Glutamatergic neuron (in vitro differentiated cells): Measurements from ENCODE around the gene FBN3. TPM values are rescaled to one million over a fixed set of nuclear protein-coding genes. Genes with fewer than 3 reads are reported as not detected.

Experiments used
- DNase-seq: peaks from one replicate; pipeline ENCODE4 v3.0.0; 2022
- H3K27ac Mint-ChIP-seq: one replicate; pipeline ENCODE4 v1.8.0; 2020; ENCODE audit warnings: mild to moderate bottlenecking, mixed read lengths, inconsistent platforms; ENCODE audit not compliant: unreplicated experiment
- H3K27me3 Mint-ChIP-seq: one replicate; pipeline ENCODE4 v1.8.0; 2020; ENCODE audit warnings: mild to moderate bottlenecking, moderate library complexity, mixed read lengths, inconsistent platforms; ENCODE audit not compliant: unreplicated experiment
- H3K36me3 Mint-ChIP-seq: one replicate; pipeline ENCODE4 v1.8.0; 2020; ENCODE audit warnings: mild to moderate bottlenecking, mixed read lengths, inconsistent platforms; ENCODE audit not compliant: unreplicated experiment
- H3K4me1 Mint-ChIP-seq: one replicate; pipeline ENCODE4 v1.8.0; 2020; ENCODE audit warnings: mild to moderate bottlenecking, low read depth, mixed read lengths, inconsistent platforms; ENCODE audit not compliant: unreplicated experiment
- H3K4me3 Mint-ChIP-seq: one replicate; pipeline ENCODE4 v1.8.0; 2020; ENCODE audit warnings: mild to moderate bottlenecking, mixed read lengths, inconsistent platforms; ENCODE audit not compliant: unreplicated experiment
- H3K9me3 Mint-ChIP-seq: one replicate; pipeline ENCODE4 v1.8.0; 2020; ENCODE audit warnings: mild to moderate bottlenecking, moderate library complexity, mixed read lengths, inconsistent platforms; ENCODE audit not compliant: unreplicated experiment
- CTCF ChIP-seq: fragments of 200-600 bp; sonication (generic); IDR thresholded peaks from one replicate; pipeline ENCODE4 v1.5.0; 2021; ENCODE audit not compliant: partially characterized antibody, unreplicated experiment
- total RNA-seq: library from RNA; stranded (reverse); fragmentation: NEBNext Ultra II Directional; extraction: Animal tissue kit (Norgen Biotek cat#: 25700); gene quantifications from one replicate; pipeline ENCODE4 v1.2.1, GENCODE V29; 2021; ENCODE audit not compliant: unreplicated experiment

Gene FBN3
- total RNA-seq, 1 donor from 2014 or later, result 18.3 TPM

- no peaks in the 10 kb centered on the region for H3K36me3 Mint-ChIP-seq
Observed at GRCh38 chr19:8050274-8051096, 98.9 kb downstream of the FBN3 start.

GRCh38 chr19:8046569-8047165 lies 102.7 kb downstream of the FBN3 start:
- no peak for DNase-seq
- H3K4me3 Mint-ChIP-seq, result no peak overlapping the region
- TF ChIP-seq CTCF, result no peak
- no peaks in the 10 kb centered on the region for H3K9me3 Mint-ChIP-seq
- H3K27ac Mint-ChIP-seq, result no peak overlapping the region
- peaks cover 2% of the 10 kb centered on the region for H3K27me3 Mint-ChIP-seq
- H3K36me3 Mint-ChIP-seq, result no peaks in the 10 kb centered on the region
- no peaks in the 10 kb centered on the region for H3K4me1 Mint-ChIP-seq

More at GRCh38 chr19:8050274-8051096, 98.9 kb downstream of the FBN3 start:
- H3K4me3 Mint-ChIP-seq, result no peak overlapping the region
- DNase-seq, result peak; percentile 91
- no peak for TF ChIP-seq CTCF
- H3K4me1 Mint-ChIP-seq, result no peaks in the 10 kb centered on the region
- H3K27me3 Mint-ChIP-seq, result peaks cover 2% of the 10 kb centered on the region
- H3K27ac Mint-ChIP-seq, result no peak overlapping the region
- no peaks in the 10 kb centered on the region for H3K9me3 Mint-ChIP-seq

- no peaks in the 10 kb centered on the region for H3K36me3 Mint-ChIP-seq
- H3K9me3 Mint-ChIP-seq, result no peaks in the 10 kb centered on the region
- no peak for DNase-seq
- H3K4me1 Mint-ChIP-seq, result no peaks in the 10 kb centered on the region
- peaks cover 5% of the 10 kb centered on the region for H3K27me3 Mint-ChIP-seq
- H3K4me3 Mint-ChIP-seq, result no peak overlapping the region
- H3K27ac Mint-ChIP-seq, result no peak overlapping the region
- TF ChIP-seq CTCF, result no peak
Observed at GRCh38 chr19:8045872-8046568, 103.4 kb downstream of the FBN3 start.

GRCh38 chr19:8044018-8044417 lies 105.4 kb downstream of the FBN3 start:
- Mint-ChIP-seq H3K4me3 (no peak overlapping the region), H3K36me3 (no peaks in the 10 kb centered on the region), H3K27me3 (peaks cover 5% of the 10 kb centered on the region), H3K27ac (no peak overlapping the region), H3K9me3 (no peaks in the 10 kb centered on the region), H3K4me1 (no peaks in the 10 kb centered on the region)
- no peak for TF ChIP-seq CTCF
- DNase-seq, result no peak

- H3K9me3 Mint-ChIP-seq, result no peaks in the 10 kb centered on the region
- peaks cover 5% of the 10 kb centered on the region for H3K27me3 Mint-ChIP-seq
- no peak for DNase-seq
- H3K27ac Mint-ChIP-seq, result no peak overlapping the region
- TF ChIP-seq CTCF, result no peak
- no peaks in the 10 kb centered on the region for H3K4me1 Mint-ChIP-seq
- H3K4me3 Mint-ChIP-seq, result no peak overlapping the region
- no peaks in the 10 kb centered on the region for H3K36me3 Mint-ChIP-seq
Observed at GRCh38 chr19:8042900-8043299, 106.5 kb downstream of the FBN3 start.
